Activated naive CD8-positive, alpha-beta T cell treated with anti-CD3 and anti-CD28 coated beads, Interleukin-2, amount 10 ng/mL, durations not matched to agents 7 days and 5 days (primary cell): Measurements from ENCODE around the gene ARL16. TPM values are rescaled to one million over a fixed set of nuclear protein-coding genes. Genes with fewer than 3 reads are reported as not detected.
A peak's percentile ranks its signal among the peaks of the same experiment; 100 is the strongest.
"Not testable (repeated sequence)": the region's sequence is repeated elsewhere in the genome, so short reads cannot be mapped to it uniquely, and the experiment has no call there.

Experiments used
- ATAC-seq: fragments of 150-1000 bp; cut with Tn5 transposase; one replicate; pipeline ENCODE4 v1.10.0; 2021; ENCODE audit warnings: low read depth, moderate library complexity
- POLR2A ChIA-PET: fragments of 350-600 bp; sonication (Branson Sonifier 250); formaldehyde crosslinking; loops from one replicate; lab custom pipeline; 2021; ENCODE audit warnings: antibody characterized with exemption; lab: Charles Lee
- DNase-seq: peaks from one replicate; pipeline ENCODE4 v3.0.0; 2021
- H3K27ac Mint-ChIP-seq: one replicate; pipeline ENCODE4 v1.8.0; 2022; ENCODE audit warnings: mild to moderate bottlenecking, mixed read lengths
- H3K27me3 Mint-ChIP-seq: one replicate; pipeline ENCODE4 v1.8.0; 2022; ENCODE audit warnings: mild to moderate bottlenecking, moderate library complexity, mixed read lengths
- H3K36me3 Mint-ChIP-seq: one replicate; pipeline ENCODE4 v1.8.0; 2021; ENCODE audit warnings: mild to moderate bottlenecking, mixed read lengths
- H3K4me1 Mint-ChIP-seq: one replicate; pipeline ENCODE4 v1.8.0; 2021; ENCODE audit warnings: mixed read lengths
- H3K4me3 Mint-ChIP-seq: one replicate; pipeline ENCODE4 v1.8.0; 2022; ENCODE audit warnings: mild to moderate bottlenecking, moderate library complexity, mixed read lengths
- H3K9me3 Mint-ChIP-seq: one replicate; pipeline ENCODE4 v1.8.0; 2021; ENCODE audit warnings: mixed read lengths
- total RNA-seq, 2 experiments: library from RNA; stranded (reverse); gene quantifications; one replicate each; pipeline ENCODE4 v1.2.3, GENCODE V29; 2021

Gene ARL16
- total RNA-seq, 2 experiments from 2014 or later, result 17.7 to 19.0 TPM

DNA sequence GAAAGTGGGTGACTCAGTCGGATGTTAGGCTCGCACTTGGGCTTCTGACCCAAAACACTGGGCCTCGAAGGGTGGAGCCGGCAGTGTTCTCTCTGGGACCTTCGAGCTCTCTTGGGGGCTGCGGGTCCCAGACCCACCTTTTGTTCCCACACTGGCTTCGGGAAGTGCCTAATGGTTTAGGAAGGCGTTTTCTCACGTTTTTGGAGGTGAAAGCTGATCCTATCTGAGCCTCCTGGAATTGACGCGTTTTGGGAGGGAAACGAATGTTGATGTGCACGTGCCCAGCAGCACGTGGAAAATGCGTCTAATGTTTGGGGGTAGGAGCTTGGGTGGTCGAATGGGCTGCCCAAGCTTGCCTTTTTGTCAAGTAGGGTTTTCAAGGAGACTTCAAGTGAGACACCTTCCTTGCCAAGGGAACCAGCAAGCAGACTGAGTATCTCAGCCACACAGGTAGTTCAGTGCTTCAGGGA is 880 bp upstream of the ARL16 start:
- POLR2A ChIA-PET, result interaction anchor here (1.1 to 4.5 kb wide), 14 partner anchors 9 to 186 kb away, joined by 3 to 69 read pairs (median 5); partner anchors contain the start of genes ACTG1, ARHGDIA, CCDC137 and MCRIP1
- Mint-ChIP-seq H3K27ac (peak overlapping the region; percentile 67), H3K36me3 (peaks cover 12% of the 10 kb centered on the region), H3K27me3 (no peaks in the 10 kb centered on the region), H3K4me1 (peaks cover 24% of the 10 kb centered on the region), H3K4me3 (peak overlapping the region; percentile 98), H3K9me3 (no peaks in the 10 kb centered on the region)
- ATAC-seq, result no peak
- DNase-seq, result no peak

DNA sequence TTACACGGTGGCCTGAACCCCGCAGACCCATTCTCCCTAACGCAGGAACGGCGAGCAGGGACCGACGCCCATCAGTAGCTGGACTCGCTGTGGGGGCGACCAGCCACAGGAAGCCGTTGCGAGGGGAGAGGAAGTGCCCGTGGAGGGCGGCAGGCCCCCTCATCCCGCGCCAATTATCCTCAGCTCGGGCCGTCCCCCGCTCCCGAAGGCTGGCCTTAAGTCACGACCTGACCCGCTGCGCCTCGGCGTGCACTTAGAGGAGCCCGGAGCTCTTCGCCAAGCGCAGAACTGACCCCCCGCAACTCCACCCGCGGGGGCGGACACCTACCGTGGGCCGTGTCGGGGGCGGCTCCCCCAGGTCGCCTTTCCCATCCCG is 401 bp downstream of the ARL16 start:
- H3K9me3 Mint-ChIP-seq, result no peaks in the 10 kb centered on the region
- POLR2A ChIA-PET, result interaction anchor here (0.6 to 4.5 kb wide), 24 partner anchors 8 to 1394 kb away, joined by 3 to 69 read pairs (median 5); partner anchors contain the start of genes ACTG1, ARHGDIA, CCDC137 and FASN
- H3K4me1 Mint-ChIP-seq, result peaks cover 24% of the 10 kb centered on the region
- no peak for DNase-seq
- peak overlapping the region; percentile 77 for H3K27ac Mint-ChIP-seq
- H3K27me3 Mint-ChIP-seq, result no peaks in the 10 kb centered on the region
- H3K4me3 Mint-ChIP-seq, result peak overlapping the region; percentile 98
- ATAC-seq, result peak; percentile 28
- peaks cover 10% of the 10 kb centered on the region for H3K36me3 Mint-ChIP-seq

DNA sequence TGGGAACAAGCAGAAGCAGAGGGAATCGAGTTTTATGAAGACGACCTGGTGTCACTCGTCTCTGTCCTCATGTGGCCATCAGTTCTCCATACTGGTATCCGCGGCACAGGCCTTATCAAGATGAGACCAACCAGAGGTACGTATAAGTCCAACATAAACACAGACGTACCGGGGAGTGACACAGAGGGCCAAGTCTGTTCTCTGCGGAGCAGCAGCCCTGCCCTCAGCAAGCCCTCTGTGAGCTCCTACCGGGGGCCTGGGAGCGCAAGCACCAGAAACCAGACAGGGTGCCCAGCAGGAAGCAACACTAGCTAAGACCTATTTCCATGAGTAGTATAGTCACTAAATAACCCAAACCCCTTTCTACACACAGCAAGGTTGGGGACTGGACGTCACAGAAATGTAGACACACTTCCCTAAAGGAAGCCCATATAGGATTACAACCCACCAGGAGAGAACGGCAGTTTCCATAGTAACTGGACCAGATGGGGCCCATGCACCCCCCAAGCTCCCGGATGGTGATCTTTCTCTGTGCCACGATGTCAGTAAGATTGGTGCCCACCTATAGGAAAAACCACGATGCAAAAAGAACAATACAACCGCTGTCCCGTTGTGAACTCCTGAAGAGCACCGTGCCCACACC is 911 bp downstream of the ARL16 start:
- H3K27me3 Mint-ChIP-seq, result no peaks in the 10 kb centered on the region
- POLR2A ChIA-PET, result interaction anchor here (0.6 to 4.5 kb wide), 15 partner anchors 8 to 1393 kb away, joined by 3 to 69 read pairs (median 6); partner anchors contain the start of genes CCDC137, MCRIP1, MRPL12 and NPLOC4
- H3K27ac Mint-ChIP-seq, result peak overlapping the region; percentile 77
- no peak for ATAC-seq
- DNase-seq, result no peak
- peak overlapping the region; percentile 98 for H3K4me3 Mint-ChIP-seq
- peaks cover 24% of the 10 kb centered on the region for H3K4me1 Mint-ChIP-seq
- H3K9me3 Mint-ChIP-seq, result no peaks in the 10 kb centered on the region
- H3K36me3 Mint-ChIP-seq, result peaks cover 10% of the 10 kb centered on the region

DNA sequence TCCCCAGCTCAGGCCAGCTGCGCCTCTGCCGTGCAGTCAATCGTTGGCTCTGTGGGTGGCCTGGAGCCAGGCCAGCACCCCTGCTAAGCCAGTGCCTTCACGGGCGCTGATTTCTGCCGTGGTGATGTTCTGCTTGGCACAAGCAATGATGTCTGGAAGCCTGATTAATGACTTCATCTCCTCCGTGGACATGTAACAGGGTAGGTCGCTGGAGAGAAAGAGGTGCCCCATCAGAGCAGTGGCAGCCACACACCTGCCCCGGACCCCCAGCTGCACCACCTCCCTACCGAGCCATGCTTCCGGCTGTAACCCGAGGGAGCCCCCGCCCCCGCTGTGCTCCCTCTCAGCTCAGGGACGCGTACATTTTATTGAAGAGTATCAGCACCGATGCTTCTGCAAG is 1.9 kb downstream of the ARL16 start:
- ATAC-seq (no peak), DNase-seq (no peak)
- POLR2A ChIA-PET, result interaction anchor here (3.7 to 4.5 kb wide), 2 partner anchors 15 to 21 kb away, joined by 54 to 69 read pairs; partner anchors contain the start of genes CCDC137, MRPL12 and OXLD1
- Mint-ChIP-seq H3K9me3 (no peaks in the 10 kb centered on the region), H3K27me3 (no peaks in the 10 kb centered on the region), H3K4me1 (peaks cover 22% of the 10 kb centered on the region), H3K27ac (no peak overlapping the region), H3K36me3 (peaks cover 5% of the 10 kb centered on the region), H3K4me3 (no peak overlapping the region)

DNA sequence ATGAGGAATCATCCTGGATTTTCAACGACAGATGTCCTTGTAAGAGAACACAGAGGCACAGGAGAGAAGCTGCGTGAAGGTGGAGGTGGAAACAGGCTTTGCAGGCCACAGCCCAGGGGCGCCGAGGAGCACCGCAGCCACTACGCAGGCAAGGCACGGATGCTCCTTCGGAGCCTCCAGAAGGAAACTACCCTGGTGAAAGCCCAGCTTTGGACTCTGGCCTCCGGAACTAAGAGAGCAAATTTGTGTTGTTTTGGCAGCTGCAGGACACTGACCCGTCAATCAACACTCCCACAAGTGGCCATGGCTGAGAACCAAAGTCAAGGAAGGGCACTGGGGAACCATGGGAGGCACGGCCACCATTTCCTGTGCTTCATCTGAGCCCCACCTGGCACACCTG is 3.4 kb downstream of the ARL16 start:
- peaks cover 16% of the 10 kb centered on the region for H3K4me1 Mint-ChIP-seq
- H3K27me3 Mint-ChIP-seq, result no peaks in the 10 kb centered on the region
- no peak overlapping the region for H3K4me3 Mint-ChIP-seq
- H3K27ac Mint-ChIP-seq, result no peak overlapping the region
- H3K36me3 Mint-ChIP-seq, result peaks cover 1% of the 10 kb centered on the region
- ATAC-seq (no peak), DNase-seq (no peak)
- POLR2A ChIA-PET, result interaction anchor here (0.7 to 1.4 kb wide), 5 partner anchors 10 to 59 kb away, joined by 3 to 4 read pairs (median 3); partner anchors contain the start of genes CCDC137, MRPL12 and OXLD1
- no peaks in the 10 kb centered on the region for H3K9me3 Mint-ChIP-seq

DNA sequence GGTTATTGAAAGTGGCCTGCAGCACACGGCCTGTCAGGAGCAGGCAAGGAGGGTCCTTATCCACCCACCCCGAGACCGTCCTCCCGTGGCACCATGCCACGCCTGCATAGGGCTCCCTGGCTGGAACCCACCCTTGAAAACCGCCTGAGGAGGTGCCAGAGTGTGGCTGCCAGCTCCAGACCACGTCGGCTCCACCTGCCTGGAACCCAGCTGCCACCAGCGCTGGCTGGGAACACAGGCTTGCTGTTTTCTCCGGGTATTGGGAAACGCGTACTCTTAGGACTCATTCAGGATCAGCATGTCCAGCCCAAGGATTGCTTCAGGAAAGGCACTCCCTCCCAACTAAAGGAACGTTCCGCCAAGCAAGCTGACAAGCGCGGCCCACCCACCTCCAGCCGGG is 6.7 kb downstream of the ARL16 start:
- no peaks in the 10 kb centered on the region for H3K27me3 Mint-ChIP-seq
- H3K9me3 Mint-ChIP-seq, result no peaks in the 10 kb centered on the region
- no peak overlapping the region for H3K27ac Mint-ChIP-seq
- H3K36me3 Mint-ChIP-seq, result peaks cover 3% of the 10 kb centered on the region
- POLR2A ChIA-PET, result interaction anchor here (0.6 to 0.8 kb wide), 2 partner anchors 35 to 1101 kb away, joined by 3 to 4 read pairs; no protein-coding TSS in a partner anchor
- ATAC-seq (no peak), DNase-seq (no peak)
- peaks cover 2% of the 10 kb centered on the region for H3K4me1 Mint-ChIP-seq
- H3K4me3 Mint-ChIP-seq, result no peak overlapping the region

DNA sequence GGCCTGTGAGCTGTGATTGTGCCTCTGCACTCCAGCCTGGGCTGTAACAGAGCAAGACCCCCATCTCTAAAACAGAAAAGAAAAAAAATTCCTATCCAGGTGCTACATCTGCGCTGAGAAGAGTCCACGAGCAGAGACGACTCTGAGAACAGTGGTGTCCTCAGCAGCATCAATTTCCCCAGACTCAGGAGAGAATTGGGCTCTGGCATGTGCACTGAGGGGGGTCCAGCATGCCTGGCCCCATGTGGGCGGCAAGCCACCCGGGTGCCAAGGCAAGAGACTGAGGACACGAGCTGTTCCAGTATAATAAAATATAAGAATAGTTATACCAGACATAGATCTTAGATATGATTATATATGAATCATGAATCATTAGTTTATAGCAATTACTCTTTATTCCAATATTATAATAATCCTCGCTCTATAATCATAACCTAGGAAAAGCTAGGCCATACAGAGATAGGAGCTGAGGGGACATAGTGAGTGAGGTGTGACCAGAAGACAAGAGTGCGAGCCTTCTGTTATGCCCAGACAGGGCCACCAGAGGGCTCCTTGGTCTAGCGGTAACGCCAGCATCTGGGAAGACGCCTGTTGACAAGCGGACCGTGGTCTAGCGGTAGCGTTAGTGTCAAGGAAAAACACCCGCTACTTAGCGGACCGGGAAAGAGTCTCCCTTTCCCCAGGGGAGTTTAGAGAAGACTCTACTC is 7.9 kb downstream of the ARL16 start:
- POLR2A ChIA-PET, result interaction anchor here (0.6 to 2.8 kb wide), 3 partner anchors 7 to 27 kb away, joined by 3 to 9 read pairs (median 4); partner anchors contain the start of genes ARL16 and HGS
- not testable (repeated sequence) for DNase-seq

DNA sequence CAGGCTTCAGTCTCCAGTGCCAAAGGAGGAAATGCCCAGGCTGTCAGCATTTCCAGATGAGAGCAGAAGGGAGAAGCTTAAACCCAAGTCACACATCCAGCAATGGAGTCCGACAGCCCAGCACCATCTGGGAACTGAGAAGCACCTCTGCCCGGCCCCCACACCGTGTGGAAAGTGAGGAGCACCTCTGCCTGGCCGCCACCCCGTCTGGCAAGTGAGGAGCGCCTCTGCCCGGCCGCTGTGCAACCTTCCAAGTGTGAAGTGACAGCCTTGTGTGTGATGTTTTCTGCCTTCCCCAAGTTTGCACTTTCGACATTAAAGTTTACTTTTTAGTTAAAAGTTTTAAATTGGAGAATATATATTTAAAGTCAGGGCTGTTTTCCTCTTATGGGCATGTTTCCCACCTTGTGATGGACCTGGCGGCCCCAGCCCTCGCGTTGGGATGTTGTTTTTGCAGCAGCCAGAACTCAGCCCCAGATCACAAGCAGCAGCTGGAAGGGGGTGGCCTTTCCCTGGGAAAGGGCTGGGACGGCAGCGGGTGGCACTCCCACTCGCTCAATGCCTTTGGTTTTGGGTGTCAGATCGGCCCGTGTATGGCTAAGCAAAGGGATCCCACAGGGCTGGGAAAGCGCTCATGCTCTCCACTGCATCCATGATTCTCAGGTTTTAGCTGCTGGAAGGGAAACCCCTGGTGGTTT is 9.9 kb downstream of the ARL16 start:
- no peaks in the 10 kb centered on the region for H3K9me3 Mint-ChIP-seq
- no peak overlapping the region for H3K4me3 Mint-ChIP-seq
- POLR2A ChIA-PET, result interaction anchor here (2.8 kb wide), 1 partner anchor 9 kb away, joined by 9 read pairs; the partner anchor contains the start of genes ARL16 and HGS

More for the DNA sequence above, 7.9 kb downstream of the ARL16 start:
- H3K4me3 Mint-ChIP-seq, ATAC-seq, H3K36me3 Mint-ChIP-seq, H3K4me1 Mint-ChIP-seq, H3K9me3 Mint-ChIP-seq, H3K27ac Mint-ChIP-seq, H3K27me3 Mint-ChIP-seq: not testable (repeated sequence)

DNA sequence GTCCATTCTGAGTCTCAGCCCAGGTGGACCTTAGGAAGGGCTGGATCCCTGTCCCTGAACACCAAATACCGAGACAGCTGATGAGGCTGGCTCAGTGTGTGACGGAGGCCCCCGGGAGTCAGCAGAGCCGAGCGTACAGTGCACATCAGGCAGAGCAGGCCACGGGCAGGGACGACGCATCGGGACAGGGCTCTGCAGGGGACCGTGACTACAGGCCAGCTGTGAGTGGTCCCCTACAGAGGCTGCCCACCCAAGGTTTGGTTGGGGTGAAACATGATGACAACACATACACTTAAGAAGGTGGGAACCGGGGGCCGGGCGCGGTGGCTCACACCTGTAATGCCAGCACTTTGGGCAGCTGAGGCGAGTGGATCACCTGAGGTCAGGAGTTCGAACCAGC is 10.6 kb downstream of the ARL16 start:
- POLR2A ChIA-PET, result interaction anchor here (1.1 kb wide), 1 partner anchor 11 kb away, joined by 3 read pairs; the partner anchor contains the start of genes ARL16 and HGS
- ATAC-seq, result no peak

More for the DNA sequence above, 9.9 kb downstream of the ARL16 start:
- ATAC-seq (no peak), DNase-seq (no peak)
- Mint-ChIP-seq H3K27me3 (no peaks in the 10 kb centered on the region), H3K36me3 (peaks cover 7% of the 10 kb centered on the region), H3K27ac (no peak overlapping the region), H3K4me1 (peaks cover 3% of the 10 kb centered on the region)

DNA sequence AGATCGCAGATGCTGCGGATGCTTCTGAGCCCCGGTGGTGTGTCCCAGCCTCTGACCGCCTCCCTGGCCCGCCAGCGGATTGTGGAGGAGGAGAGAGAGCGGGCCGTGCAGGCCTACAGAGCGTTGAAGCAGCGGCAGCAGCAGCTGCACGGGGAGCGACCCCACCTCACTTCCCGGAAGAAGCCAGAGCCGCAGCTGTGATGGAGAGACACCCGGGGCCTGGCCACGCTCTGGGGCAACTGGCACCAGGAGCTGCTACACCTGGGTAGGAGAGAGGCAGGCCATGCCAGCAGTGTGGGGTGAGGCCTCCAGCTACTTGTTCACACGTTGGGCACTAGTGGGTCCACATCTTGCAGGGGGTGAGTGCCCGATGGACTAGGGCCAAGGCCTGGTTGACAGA is 11.1 kb downstream of the ARL16 start:
- Mint-ChIP-seq H3K4me3 (no peak overlapping the region), H3K27ac (no peak overlapping the region), H3K4me1 (peaks cover 14% of the 10 kb centered on the region), H3K27me3 (no peaks in the 10 kb centered on the region), H3K36me3 (peaks cover 13% of the 10 kb centered on the region), H3K9me3 (no peaks in the 10 kb centered on the region)
- POLR2A ChIA-PET, result interaction anchor here (1.1 kb wide), 1 partner anchor 11 kb away, joined by 3 read pairs; the partner anchor contains the start of genes ARL16 and HGS
- DNase-seq, result no peak
- ATAC-seq, result no peak

More for the DNA sequence above, 10.6 kb downstream of the ARL16 start:
- H3K27me3 Mint-ChIP-seq, result no peaks in the 10 kb centered on the region
- no peak overlapping the region for H3K4me3 Mint-ChIP-seq
- H3K36me3 Mint-ChIP-seq, result peaks cover 10% of the 10 kb centered on the region
- no peaks in the 10 kb centered on the region for H3K9me3 Mint-ChIP-seq
- DNase-seq, result no peak
- H3K4me1 Mint-ChIP-seq, result peaks cover 10% of the 10 kb centered on the region
- H3K27ac Mint-ChIP-seq, result no peak overlapping the region

DNA sequence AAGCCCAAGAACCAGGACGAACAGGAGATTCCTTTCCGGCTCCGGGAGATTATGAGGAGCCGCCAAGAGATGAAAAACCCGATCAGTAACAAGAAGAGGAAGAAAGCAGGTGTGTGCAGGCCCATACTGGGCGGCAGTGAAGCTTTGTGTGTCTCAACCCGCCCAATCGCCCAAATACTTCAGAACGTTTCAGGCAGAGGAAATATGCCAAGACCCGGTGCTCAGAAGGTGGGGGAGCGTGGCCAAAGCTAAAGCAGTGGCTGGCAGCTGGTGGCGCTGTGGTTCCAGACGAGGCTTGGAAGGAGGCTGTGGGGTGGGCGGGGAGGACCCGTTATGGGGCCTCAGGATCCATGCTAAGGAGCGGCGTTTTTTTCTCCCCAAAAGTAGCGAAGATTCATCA is 15.8 kb downstream of the ARL16 start:
- POLR2A ChIA-PET, result interaction anchor here (0.7 to 4.2 kb wide), 4 partner anchors 16 to 35 kb away, joined by 4 to 54 read pairs (median 6); partner anchors contain the start of genes ARL16, HGS, MRPL12 and NPLOC4
- Mint-ChIP-seq H3K4me3 (peak overlapping the region; percentile 90), H3K4me1 (peaks cover 37% of the 10 kb centered on the region), H3K27ac (peak overlapping the region; percentile 56), H3K36me3 (peaks cover 18% of the 10 kb centered on the region), H3K27me3 (no peaks in the 10 kb centered on the region), H3K9me3 (no peaks in the 10 kb centered on the region)
- DNase-seq, result no peak
- ATAC-seq, result no peak

DNA sequence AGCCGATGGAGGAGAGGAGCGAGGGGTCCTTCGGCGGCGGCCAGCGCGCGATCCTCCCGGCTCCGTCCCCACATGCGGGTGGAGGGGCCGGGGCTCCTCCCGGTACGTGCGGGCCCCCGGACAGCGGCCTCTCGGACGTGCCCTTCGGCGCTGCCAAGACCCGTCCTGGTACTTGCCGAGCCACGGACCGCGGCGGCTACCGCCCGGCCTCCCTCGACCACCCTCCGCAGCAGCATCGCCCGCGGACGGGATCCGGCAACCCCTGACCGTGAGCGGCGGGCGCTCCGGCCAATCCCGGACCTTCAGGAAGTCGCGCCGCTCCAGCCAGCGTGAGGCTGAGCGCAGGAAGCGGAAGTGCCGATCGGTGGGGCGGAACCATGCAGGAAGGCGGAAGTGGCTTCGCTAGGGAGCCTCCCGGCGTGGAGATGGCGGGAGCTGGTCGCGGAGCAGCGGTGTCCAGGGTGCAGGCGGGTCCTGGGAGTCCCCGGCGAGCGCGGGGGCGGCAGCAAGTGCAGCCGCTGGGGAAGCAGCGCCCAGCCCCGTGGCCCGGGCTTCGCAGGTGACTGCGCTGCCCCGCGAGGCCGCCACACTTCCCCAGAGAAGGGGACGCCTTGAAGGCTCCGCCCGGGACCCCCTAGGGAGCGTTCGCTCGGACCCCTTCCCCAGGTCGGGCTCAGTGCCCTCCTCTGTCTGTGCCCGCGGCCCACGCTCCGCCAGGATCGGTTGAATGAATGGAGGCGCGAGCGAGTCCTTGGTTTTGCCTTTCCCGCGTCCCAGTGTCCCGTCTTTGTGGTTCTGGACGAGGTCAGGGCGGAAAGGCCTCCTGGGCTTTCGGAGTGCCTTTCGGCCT is 17.0 kb downstream of the ARL16 start, which contains the start of the genes CCDC137 and OXLD1:
TSS of gene CCDC137 (plus strand) at position 396 of the 850 bp plus-strand sequence. CDS start at position 426, 30 bp downstream.
TSS of gene OXLD1 (minus strand) at position 264 of the 850 bp plus-strand sequence. CDS start at position 236, 28 bp downstream.
- Mint-ChIP-seq H3K4me3 (peak within 1 kb of the TSS; percentile 90), H3K27me3 (no peaks in the 10 kb centered on the region), H3K36me3 (peaks cover 18% of the 10 kb centered on the region), H3K9me3 (no peaks in the 10 kb centered on the region), H3K27ac (peak within 1 kb of the TSS; percentile 98), H3K4me1 (peaks cover 43% of the 10 kb centered on the region)
- DNase-seq (peak; percentile 93), ATAC-seq (peak; percentile 89)
- POLR2A ChIA-PET, result interaction anchor here (0.6 to 4.2 kb wide), 9 partner anchors 9 to 115 kb away, joined by 3 to 54 read pairs (median 6); partner anchors contain the start of genes ARL16, FAAP100, HGS and MRPL12
